GM18907 (cell line): ENCODE data around the gene TTC27.
"Not testable (repeated sequence)": the region's sequence is repeated elsewhere in the genome, so short reads cannot be mapped to it uniquely, and the experiment has no call there.

Experiments used
- ATAC-seq: cut with Tn5 transposase; IDR thresholded peaks from one replicate; pipeline ENCODE4 v1.9.1; 2021; ENCODE audit warnings: mild to moderate bottlenecking, moderate library complexity; ENCODE audit not compliant: unreplicated experiment

TTC27 gene

GRCh38 chr2:32718752-32719151 lies 90.9 kb downstream of the TTC27 start:
- no peak for ATAC-seq

- no peak for ATAC-seq
Measured at GRCh38 chr2:32719430-32719829, 91.6 kb downstream of the TTC27 start.

- no peak for ATAC-seq
Measured at GRCh38 chr2:32719933-32720716, 92.3 kb downstream of the TTC27 start.

- no peak for ATAC-seq
Measured at GRCh38 chr2:32720771-32721170, 92.9 kb downstream of the TTC27 start.

- no peak for ATAC-seq
Measured at GRCh38 chr2:32721376-32721775, 93.5 kb downstream of the TTC27 start.

- ATAC-seq, result no peak
Measured at GRCh38 chr2:32723467-32724079, 95.7 kb downstream of the TTC27 start.

GRCh38 chr2:32726678-32727077 lies 98.8 kb downstream of the TTC27 start:
- ATAC-seq, result not testable (repeated sequence)

GRCh38 chr2:32727157-32727556 lies 99.3 kb downstream of the TTC27 start:
- ATAC-seq, result no peak

GRCh38 chr2:32730958-32731357 lies 103.1 kb downstream of the TTC27 start:
- ATAC-seq, result not testable (repeated sequence)

- ATAC-seq, result no peak
Measured at GRCh38 chr2:32732120-32732519, 104.3 kb downstream of the TTC27 start.

- ATAC-seq, result no peak
Measured at GRCh38 chr2:32732912-32733472, 105.1 kb downstream of the TTC27 start.

- no peak for ATAC-seq
Measured at GRCh38 chr2:32735348-32735747, 107.5 kb downstream of the TTC27 start.

GRCh38 chr2:32738939-32739338 lies 111.1 kb downstream of the TTC27 start:
- no peak for ATAC-seq

GRCh38 chr2:32739664-32740063 lies 111.8 kb downstream of the TTC27 start:
- ATAC-seq, result no peak

- ATAC-seq, result no peak
Measured at GRCh38 chr2:32741575-32741974, 113.7 kb downstream of the TTC27 start.

- no peak for ATAC-seq
Measured at GRCh38 chr2:32742376-32742775, 114.5 kb downstream of the TTC27 start.

- peak; percentile 86 for ATAC-seq
Measured at GRCh38 chr2:32743480-32744236, 115.8 kb downstream of the TTC27 start.

- no peak for ATAC-seq
Measured at GRCh38 chr2:32745191-32745590, 117.3 kb downstream of the TTC27 start.

GRCh38 chr2:32745675-32746074 lies 117.8 kb downstream of the TTC27 start:
- ATAC-seq, result no peak

GRCh38 chr2:32746669-32747068 lies 118.8 kb downstream of the TTC27 start:
- ATAC-seq, result no peak

- ATAC-seq, result no peak
Measured at GRCh38 chr2:32748158-32748557, 120.3 kb downstream of the TTC27 start.
